Effector CD4-positive, alpha-beta T cell (primary cell): ENCODE measurements around the gene RAP1GDS1.

Experiments
- DNase-seq: peaks from one replicate; pipeline ENCODE4 v3.0.0-alpha.2; 2020
- total RNA-seq: gene quantifications from one replicate; lab custom pipeline; 2026; lab: John Stamatoyannopoulos, UW

The RAP1GDS1 gene, protein sequence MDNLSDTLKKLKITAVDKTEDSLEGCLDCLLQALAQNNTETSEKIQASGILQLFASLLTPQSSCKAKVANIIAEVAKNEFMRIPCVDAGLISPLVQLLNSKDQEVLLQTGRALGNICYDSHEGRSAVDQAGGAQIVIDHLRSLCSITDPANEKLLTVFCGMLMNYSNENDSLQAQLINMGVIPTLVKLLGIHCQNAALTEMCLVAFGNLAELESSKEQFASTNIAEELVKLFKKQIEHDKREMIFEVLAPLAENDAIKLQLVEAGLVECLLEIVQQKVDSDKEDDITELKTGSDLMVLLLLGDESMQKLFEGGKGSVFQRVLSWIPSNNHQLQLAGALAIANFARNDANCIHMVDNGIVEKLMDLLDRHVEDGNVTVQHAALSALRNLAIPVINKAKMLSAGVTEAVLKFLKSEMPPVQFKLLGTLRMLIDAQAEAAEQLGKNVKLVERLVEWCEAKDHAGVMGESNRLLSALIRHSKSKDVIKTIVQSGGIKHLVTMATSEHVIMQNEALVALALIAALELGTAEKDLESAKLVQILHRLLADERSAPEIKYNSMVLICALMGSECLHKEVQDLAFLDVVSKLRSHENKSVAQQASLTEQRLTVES
- total RNA-seq: 43.2 reads per million, percentile 65 among the genes with 10 or more reads in this experiment

DNA sequence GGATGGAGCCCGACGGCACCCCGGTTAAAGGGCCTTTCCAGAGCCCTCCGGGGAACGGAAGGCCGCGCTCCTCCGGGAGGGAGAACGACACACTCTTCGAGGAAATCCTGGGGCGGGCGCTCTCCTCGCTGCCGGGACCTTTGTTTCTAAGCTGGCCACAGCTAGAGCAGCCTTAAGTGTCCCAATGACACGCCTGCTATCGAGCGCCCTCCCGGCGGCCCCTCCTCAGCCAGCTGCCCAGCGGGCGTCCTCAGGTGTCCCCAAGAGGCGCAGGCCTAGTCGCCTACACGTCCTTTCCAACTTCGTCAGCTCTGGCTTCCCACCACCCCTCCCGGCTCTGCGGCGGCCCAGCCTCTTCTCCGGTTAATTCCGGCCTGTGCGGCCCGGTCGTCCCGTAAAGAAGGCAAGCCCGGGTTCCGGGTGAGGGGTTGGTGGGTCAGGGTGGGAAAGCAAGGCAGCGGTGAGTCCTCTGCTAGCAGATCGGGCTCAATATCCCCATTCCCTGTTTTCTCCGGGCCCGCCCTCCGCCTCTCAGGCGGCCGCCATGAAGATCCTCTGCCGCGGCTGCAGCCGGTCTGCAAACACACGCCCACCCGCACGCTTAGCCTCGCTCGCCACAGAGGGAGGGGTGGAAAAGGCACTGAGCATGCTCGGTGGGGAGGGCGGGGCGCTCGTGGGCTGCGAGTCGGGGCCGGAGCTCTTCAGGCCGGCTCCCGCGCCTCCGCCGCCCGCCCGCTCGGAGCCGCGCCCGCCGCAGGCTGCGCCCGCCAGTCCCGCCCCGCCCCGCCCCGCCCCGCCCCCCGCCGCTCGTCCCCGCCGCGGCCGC lies at the start of gene RAP1GDS1:
RAP1GDS1 (plus strand) TSS at position 806 of the 826 bp plus-strand sequence. CDS start 182 bp downstream, outside the sequence.
- peak; percentile 82 for DNase-seq

DNA sequence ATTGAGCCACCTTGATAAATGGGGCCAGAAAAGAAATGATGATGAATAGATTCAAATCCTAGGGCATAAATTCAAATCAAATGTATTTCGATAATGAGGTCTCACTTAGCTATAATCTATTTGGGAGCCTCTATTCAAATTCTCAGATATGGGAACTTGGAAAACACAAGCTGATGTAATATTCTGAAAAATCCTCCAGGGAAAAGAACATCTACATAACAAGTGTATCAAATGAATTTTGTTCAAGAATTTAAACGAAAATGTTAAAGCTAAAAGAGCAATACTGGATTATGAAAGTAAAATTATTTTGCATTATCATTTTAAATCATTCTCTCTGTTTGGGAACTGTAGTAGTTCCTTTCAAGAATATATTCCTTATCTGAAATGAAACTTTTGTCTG lies 38.9 kb upstream of the RAP1GDS1 start:
- no peak for DNase-seq

DNA sequence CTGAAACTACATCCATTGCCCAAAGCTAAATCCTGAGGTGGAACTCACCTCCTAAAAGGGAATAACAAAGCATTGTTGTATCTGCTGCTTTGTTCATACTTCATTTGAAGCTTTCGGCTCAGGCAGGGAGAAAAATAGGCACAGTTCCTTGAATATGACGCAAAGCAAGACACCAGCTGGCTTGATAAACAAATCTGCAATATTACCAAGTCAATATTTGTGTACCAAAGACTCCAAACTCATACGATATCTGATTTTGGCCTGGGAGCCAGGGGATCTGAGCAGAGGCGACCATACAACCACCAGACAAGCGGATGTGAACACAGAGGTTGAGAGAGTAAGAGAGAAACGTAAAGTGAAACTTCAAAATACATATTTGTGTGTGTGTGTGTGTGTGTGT lies 34.8 kb upstream of the RAP1GDS1 start:
- DNase-seq: no peak

DNA sequence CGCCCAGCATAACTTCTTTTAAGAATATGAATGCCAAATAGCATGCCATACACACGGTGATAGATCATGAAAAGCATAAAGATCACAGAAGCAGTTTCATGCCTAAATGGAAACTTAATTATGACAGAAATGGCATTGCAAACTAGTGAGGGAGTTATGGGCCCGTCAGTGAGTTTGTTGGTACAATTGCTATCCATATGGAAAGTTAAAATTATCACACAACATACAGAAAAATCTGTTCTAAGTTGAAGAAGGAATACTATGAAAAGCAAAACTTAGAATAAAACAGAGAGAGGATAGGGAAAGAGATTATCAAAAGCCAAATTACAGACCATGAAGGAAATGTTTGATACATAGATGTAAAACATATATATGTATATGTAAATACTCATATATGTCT lies 30.2 kb upstream of the RAP1GDS1 start:
- DNase-seq: no peak

DNA sequence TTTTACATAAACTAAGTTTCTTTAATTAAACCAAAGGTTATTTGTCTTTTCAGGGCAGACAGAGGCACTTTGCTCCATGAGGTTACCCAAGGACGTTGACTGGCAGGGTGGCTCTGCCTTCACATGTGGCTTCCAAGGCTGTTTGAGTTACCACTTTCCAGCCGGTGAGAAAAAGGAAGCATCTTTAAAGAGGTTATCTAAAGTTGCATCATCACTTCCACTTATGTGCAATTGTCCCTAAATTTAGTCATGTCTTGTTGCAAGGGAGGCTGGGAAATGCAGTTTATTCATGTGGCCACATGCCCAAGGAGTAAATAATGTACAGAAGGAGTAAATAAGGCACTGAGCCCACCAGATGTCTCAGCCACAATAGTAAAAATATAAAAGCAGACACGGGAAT lies 29.0 kb upstream of the RAP1GDS1 start:
- no peak for DNase-seq

DNA sequence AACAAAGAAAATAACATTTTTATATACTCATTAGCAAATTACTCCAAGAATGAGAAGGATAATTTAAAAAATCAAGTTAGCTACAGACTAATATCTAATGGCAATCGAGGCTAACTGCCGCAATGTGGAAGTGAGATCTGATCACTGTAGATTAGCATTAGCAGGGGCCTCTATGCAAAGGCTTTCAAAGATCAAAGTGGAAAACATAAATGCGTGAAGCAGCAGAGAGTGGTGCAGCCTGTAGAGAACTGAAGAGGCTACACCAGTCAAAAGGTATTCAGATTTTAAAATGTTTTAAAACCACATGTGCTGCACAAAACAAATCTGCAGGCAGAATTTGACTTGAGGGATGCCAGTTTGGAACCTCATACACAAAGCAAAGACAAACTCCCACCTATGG lies 24.0 kb upstream of the RAP1GDS1 start:
- DNase-seq: no peak

DNA sequence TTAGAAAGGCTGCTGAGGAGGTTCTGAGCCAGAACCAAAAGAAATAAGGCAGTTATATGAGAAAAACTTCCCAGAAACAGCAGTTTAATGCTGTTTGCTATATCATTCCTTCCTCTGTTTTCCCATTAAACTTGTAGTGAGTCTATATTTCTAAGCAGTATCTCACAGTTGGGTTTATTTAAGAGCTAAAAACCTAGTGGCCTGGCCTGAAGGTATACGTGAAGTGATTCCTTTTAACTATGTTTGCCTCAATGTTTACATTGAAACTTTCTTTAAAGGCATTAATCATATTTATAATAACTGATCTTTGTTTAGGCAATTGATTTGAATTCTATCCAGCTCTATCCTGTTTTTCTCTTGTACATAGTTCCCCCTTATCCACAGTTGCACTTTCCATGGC lies 19.1 kb upstream of the RAP1GDS1 start:
- DNase-seq: no peak

DNA sequence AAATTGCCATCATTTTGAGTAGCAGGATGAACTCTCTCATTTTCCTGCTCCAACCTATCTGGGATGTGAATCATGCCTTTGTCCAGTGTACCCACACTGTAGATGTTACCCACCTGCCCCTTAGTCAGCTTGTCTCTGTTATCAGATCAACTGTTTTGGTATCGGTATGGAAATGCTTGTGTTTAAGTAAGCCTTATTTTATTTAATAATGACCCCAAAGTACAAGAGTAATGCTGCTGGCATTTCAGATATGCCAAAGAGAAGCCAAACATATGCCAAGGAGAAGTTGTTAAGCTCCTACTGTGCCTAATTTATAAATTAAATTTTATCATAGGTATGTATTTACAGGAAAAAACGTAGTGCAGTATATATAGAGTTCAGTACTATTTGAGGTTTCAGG lies 18.6 kb upstream of the RAP1GDS1 start:
- no peak for DNase-seq

DNA sequence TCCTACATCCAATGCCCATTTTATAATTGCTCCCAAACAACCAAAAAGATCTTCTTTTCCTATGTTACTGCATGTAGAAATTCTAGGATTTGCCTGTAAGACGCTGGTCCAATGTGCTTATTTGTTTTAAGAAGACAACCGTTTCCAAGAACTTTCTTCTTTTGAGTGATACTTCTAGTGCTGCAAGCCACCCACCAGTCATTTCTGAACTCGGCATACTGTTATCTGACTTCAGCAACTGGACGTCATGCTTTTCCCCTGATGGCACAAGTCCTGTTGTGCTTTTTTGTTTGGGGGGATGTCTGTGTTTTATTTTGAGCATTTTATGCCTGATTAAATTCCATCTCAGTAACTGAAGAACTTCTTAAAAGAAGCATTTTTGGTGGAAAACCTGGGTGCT lies 16.0 kb upstream of the RAP1GDS1 start:
- DNase-seq: no peak

DNA sequence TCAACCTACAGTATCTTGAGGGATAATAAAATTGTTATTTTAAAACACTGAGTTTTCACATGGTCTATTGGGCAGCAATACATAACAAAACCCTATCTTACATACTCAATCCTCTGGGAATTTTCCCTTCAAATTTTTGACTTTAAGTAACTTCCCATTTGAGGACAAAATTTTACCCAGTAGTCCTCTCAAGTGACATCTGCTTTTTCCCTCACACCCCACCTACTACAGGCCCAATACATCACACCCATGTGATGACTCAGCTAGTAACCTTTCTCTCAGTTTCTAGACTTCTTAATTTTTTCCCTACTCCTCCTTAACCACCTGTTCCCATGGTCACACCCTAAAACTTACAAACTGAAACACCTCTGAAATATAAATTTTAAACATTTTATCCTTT lies 12.2 kb upstream of the RAP1GDS1 start:
- DNase-seq: no peak

DNA sequence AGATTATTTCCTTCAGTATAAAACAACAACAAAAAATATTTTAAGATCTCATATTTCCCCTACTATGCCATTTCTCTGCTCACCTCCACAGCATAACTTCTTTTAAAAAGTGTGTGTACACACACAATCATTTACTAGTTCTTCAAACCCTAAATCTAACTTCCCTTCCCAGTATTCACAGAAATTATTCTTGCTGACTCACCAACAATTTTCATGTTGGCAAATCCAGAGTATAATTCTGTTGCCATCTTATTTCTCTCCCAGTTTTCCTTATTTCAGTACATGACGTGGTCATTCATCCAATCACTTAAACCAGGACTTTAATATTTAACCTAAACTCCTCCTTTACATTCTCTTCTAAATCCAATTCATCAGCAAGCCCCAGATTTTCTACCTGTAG lies 11.4 kb upstream of the RAP1GDS1 start:
- DNase-seq: no peak

DNA sequence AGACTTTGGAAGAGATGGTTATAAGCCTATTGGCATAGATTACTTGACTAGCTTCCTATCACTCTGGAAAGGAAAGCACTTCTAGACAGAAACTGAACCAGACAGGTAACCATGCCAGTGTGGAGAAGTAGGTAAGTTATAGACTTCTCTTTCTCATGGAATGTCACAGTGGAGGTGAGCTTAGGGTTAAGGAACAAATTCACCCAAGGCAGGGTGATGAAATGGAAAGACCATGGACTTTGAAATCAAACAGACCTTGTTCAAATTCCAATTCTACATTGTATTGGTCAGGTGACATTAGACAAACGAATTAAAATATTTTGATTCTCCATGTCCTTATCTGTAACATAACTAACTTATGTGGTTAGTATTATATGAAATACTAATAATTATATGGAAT lies 7.7 kb upstream of the RAP1GDS1 start:
- DNase-seq: no peak

DNA sequence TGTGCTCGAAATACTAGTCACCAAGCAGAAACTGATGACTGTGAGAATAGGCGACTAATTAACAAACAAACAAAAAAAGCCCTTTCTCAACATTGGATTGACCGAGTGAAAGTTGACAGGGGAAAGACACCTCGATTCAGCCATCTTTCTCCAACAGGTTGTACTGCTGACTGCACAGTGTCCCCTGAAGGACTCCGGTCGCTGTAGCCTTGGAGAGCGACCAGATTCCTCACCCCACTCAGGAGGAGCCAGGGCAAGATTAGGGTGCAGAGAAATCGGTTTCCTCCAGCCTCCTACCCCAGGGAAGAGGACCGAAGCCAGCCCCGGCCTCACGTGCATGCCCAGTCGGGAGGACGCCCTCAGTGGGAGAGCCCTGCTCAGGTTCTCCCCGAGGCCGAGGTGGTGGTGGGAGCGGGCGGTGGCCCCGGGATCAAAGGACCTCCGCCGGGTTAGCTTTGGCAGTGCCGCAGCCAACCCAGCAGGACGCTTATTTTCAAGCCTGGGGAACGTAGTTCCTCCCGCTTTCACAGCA lies 1.1 kb upstream of the RAP1GDS1 start:
- peak; percentile 27 for DNase-seq

DNA sequence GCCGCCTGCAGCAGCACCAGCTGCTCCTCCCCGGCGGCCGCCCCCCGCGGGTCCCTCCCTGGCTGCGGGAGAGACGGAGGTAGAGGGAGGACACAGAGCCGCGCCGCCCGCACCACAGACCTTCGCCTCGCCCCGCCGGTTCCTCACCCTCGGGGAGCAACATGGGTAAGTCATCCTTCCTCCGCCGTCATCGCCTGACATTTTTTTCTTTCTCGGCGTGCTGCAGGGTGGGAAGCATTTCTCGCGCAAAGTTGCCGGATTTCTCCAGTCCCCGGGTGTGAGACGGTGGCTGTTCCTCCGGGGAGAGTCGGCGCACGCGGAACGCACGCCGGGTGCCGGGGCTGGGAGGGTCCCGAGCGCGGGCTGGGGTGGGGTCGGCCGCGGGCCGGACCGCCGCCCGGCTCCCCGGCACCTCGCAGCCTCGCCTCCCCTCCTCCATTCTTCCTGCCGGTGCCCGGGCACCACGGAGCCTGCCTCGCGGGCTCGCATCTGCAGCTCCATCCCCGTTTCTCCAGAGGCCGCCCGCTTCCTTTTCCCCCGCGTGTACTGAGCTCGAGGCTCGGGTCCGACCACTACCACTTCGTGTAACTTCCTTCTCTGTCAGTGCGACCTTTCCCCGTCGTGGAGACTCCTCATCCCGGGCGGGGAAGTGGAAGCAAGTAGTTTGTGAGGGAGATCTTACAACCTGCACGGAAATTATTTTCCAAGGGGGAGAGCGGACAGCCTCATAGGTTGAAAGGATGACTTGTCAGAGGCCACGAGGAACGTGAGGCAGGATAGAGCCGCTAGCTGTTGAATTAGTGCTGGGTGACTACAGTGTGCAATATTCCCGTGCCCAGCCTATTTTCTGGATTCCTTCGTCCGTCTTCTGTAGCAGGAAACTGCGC lies 464 bp downstream of the RAP1GDS1 start:
- peak; percentile 78 for DNase-seq

DNA sequence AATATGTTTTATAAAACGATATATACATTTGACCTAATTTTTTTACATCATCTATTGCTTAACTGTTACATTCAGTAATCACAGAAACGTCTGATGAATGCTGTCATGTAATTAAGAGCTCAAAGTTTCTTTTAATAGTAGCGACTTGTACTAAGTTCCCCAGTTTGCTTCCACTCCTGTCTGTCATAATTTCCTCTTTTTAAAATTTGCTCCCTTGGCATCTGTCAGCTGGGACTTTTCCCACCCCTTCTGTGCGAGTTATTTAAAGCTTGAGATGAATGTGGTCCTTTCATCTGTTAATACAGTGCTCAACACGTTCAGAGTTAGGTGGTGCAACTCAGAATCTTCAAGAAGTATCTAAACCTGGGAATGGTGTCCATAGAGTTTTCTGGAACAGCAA lies 1.2 kb downstream of the RAP1GDS1 start:
- no peak for DNase-seq

DNA sequence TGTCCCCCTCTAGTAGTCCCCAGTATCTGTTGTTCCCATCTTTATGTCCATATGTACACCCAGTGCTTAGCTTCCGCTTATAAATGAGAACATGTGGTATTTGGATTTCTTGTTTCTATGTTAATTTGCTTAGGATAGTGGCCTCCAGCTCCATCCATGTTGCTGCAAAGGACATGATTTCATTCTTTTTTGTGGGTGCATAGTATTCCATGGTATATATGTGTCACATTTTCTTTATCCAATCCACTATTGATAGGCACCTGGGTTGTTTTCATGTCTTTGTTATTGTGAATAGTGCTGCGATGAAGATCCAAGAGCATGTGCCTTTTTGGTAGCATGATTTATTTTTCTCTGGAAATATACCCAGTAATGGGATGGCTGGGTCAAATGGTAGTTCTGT lies 6.3 kb downstream of the RAP1GDS1 start:
- DNase-seq: no peak

DNA sequence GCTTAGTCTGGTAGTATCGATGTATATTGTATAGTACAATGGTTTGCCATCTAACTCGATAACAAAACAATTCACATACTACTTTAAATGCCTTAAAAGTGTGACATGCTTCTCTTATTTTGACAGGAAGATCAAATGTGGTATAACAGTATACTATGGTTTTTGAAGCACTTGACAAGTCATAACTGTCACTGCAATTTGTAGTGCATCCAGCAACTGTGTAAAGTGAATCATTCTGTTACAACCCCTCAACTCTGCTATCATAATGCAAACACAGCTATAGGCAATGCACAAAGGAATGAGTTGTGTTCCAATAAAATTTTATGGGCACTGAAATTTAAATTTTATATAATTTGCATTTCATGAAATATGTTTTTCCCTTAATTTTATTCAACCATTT lies 14.0 kb downstream of the RAP1GDS1 start:
- no peak for DNase-seq

DNA sequence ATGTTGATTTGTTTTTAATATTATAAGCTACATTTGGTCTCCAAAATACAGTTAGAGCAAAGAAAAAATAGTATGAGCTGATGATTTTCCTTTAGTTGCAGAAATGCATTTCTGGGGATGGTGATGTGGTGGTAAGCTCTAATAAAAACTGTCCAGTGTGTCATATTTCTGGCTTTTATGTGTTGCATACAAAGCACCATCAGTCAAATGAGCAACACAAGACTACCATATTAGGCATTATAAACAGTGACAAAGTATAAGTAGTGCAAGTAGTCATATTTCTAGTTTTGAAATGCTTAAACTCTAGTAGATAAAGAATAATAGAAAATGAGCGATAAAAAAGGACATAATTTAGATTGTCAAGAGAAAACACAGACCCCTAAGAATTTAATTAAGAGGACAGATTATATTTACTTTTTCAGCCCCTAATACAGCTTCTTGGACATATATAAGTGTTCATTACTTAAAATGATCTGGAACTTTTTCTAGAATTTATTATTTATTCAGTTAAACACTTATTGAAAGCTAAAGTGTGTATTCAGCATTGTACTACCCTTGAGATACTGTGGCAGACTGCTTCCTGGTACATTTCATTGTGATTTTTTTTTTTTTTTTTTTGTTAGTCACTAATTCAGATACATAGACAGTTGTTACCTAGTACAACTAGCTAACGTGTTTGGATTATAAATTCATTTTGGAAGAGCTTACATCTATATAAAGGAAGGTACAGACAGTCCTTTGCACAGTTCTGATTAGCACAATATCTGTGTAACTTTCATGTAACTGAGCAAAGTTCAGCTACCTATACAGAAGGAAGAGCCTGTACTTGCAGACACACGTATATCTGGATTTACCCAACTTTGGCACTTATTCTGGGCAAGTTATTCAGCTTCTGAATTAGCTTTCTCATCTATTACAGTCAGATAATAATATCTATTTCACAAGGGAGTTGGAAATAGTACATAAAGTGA lies 22.3 kb downstream of the RAP1GDS1 start:
- DNase-seq: no peak

DNA sequence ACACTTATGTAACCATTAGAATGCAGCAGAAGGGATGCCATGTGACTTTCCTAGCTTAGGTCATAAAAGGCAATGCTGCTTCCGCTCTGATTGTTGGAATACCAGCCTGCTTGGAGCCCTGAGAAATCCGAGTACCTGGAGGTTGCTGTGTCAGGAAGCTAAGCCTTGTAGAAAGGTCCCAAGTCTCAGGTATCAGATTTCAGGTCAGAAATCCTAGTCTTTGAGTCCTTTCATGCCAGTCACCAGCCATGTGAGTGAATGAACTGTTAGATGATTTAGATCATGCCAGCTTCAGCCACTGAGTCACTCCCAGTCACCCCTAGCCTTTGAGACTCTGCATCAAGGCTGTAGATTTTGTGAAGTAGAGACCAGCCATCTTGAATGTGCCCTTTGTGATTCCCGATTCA lies 23.5 kb downstream of the RAP1GDS1 start:
- no peak for DNase-seq

DNA sequence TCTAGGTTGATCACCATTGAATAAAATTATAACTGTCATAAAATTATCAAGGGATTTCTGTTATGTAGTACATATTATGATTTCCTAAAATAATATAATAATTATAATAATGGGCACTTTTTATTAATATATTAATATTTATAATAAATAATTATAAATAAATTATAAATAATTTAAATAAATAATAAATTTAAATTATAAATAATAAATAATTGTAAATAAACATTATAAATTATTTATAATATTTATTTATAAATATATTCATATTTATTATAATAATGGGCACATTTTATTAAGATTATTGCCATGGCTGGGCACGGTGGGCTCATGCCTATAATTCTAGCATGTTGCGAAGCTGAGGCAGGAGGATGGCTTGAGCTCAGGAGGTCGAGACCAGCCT lies 24.5 kb downstream of the RAP1GDS1 start:
- no peak for DNase-seq

DNA sequence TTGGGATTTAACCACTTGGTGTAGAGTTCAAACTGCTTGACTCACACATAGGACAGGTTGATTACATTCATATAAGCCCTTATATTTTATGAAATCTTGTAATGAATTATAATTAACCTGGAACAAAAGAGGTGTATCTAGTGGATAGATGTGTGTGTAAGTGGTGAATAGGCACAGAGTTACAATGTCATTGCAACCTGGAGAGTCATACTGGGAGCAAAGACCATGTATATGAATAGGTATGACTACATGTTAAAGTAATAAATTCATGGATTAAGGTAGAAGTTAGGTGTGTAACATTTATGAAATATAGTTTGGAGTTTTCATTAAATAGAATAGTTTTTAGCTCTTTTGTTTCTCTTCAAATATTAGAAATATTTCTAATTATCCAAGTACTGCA lies 26.1 kb downstream of the RAP1GDS1 start:
- DNase-seq: no peak
